ENCODE data around the gene ZNF329.
A peak's percentile ranks its signal among the peaks of the same experiment; 100 is the strongest.

ZNF329 gene

DNA sequence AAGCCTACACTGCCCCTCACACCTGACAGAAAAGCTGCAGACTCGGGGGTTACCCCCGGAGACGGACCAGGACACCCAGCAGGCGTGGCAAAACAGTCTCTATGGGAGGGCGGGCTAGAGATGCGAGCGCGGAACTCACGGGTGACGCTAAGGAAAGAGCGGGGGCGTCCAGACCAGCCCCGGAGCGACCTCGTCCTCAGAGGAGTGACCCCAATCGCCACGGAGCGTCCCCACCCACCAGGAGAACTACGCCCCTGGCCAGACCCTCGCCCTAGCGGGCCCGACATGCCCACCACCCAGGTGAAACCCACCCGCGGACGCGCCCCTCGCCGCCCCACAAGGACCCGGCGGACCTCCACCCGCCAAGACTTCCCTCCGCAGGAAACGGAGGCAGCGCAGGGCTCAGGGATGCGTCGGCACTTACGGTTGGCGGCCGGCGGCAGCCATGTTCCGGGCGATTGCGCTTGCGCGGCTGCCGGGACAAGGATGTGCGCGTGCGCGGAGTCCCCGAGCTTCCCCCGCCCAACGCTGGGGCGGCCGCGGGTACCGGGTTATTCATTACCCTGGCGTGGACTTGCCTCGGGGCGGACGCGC is at the start of gene ZNF329:
Gene ZNF329 (minus strand): TSS at position 462 of the 594 bp plus-strand sequence. CDS start 21,286 bp downstream, outside the sequence.
- Histone ChIP-seq H3K36me3 (ENCODE audit: control insufficient read depth in 5 of 5, insufficient read depth in 5 of 5, low read length in 5 of 5) (no peaks in the 10 kb centered on the region), H3K27me3 (ENCODE audit: control insufficient read depth in 5 of 5, insufficient read depth in 4 of 5, low read length in 5 of 5) (no peaks in the 10 kb centered on the region), H3K9me3 (ENCODE audit: control insufficient read depth in 5 of 5, low read length in 5 of 5) (peaks cover 4 to 21% (median 18%) of the 10 kb centered on the region in 5 donors), H3K27ac (ENCODE audit: low read depth, low read length) (peak within 1 kb of the TSS; percentile 67), H3K9ac (ENCODE audit: low read length in 5 of 5) (peak within 1 kb of the TSS in 4 of 5 donors; percentile 77 to 96 (median 90)), H3K4me1 (ENCODE audit: control insufficient read depth in 5 of 5, insufficient read depth in 5 of 5, low read length in 5 of 5) (peaks cover 0 to 37% (median 28%) of the 10 kb centered on the region in 5 donors), H3K4me3 (ENCODE audit: low read depth in 1 of 5, low read length in 5 of 5) (peak within 1 kb of the TSS; percentile 54 to 91 (median 86))

DNA sequence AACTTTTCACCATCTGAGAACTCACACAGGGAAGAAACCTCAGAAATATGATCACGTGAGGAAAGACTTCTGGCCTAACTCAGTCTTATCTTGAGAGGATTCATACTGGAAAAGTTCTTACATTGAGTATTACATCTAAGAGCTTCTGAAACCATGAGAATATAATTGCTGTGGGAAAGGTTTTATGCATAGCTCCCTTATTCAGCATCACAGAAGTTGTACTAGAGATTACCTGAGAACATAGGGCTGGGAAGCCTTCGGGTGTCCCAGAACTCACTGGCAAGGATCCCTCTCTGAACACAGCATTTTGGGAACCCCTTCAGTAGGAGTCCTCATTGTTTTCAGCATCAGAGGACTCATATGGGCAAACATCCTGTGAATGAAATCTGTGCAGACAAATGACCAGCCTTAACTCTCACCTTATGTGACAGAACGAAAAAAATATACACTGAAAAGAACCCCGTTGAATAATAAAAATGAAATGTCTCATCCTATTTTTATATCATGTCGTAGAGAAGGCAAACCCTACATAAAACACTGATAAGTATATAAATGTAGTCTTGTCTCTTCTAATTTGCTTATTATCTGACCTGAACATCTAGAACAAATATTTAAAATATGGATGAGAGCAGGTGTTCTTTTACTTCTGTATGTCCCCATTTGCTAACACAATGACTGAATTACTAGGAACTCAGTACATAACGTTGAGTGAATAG is 46.5 kb upstream of the ZNF329 start:
- no peak overlapping the region for H3K9ac ChIP-seq (ENCODE audit: low read length in 5 of 5)
- H3K4me3 ChIP-seq (ENCODE audit: low read depth in 1 of 5, low read length in 5 of 5) = peak overlapping the region; percentile 15 to 65 (median 52)

DNA sequence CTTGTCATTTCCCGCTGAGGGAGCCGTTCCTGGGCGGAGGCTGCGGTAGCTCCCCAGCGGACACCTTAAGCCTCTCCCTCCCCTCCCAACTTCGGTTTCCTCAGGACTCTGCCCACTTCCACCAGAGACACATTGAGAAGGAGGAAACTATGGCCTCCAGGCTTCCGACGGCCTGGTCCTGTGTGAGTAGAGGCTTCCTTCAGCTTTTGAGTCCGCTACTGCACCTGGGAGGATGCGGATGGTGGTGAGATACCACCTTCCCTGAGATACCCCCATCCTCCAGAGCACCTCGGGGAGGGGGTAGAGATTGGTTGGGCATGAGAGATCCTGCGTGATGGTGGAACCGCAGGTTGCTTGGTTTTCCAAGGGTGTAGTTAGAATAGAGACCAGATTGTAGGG is 33.2 kb upstream of the ZNF329 start:
- Histone ChIP-seq H3K4me1 (ENCODE audit: control insufficient read depth in 5 of 5, insufficient read depth in 5 of 5, low read length in 5 of 5) (peaks cover 0 to 21% (median 13%) of the 10 kb centered on the region in 5 donors), H3K4me3 (ENCODE audit: low read depth in 1 of 5, low read length in 5 of 5) (peak overlapping the region; percentile 77 to 98 (median 95)), H3K27me3 (ENCODE audit: control insufficient read depth in 5 of 5, insufficient read depth in 4 of 5, low read length in 5 of 5) (no peaks in the 10 kb centered on the region), H3K27ac (ENCODE audit: low read depth, low read length) (peak overlapping the region; percentile 90), H3K9ac (ENCODE audit: low read length in 5 of 5) (peak overlapping the region in 4 of 5 donors; percentile 75 to 89 (median 86)), H3K36me3 (ENCODE audit: control insufficient read depth in 5 of 5, insufficient read depth in 5 of 5, low read length in 5 of 5) (peaks cover 7 to 36% (median 28%) of the 10 kb centered on the region in 5 donors), H3K9me3 (ENCODE audit: control insufficient read depth in 5 of 5, low read length in 5 of 5) (peaks cover 40 to 82% (median 74%) of the 10 kb centered on the region in 5 donors)

More for the DNA sequence above, 46.5 kb upstream of the ZNF329 start:
- no peaks in the 10 kb centered on the region for H3K4me1 ChIP-seq (ENCODE audit: control insufficient read depth in 5 of 5, insufficient read depth in 5 of 5, low read length in 5 of 5)
- peaks cover 81 to 98% (median 96%) of the 10 kb centered on the region in 5 donors for H3K9me3 ChIP-seq (ENCODE audit: control insufficient read depth in 5 of 5, low read length in 5 of 5)
- H3K27ac ChIP-seq (ENCODE audit: low read depth, low read length) = no peak overlapping the region
- no peaks in the 10 kb centered on the region for H3K27me3 ChIP-seq (ENCODE audit: control insufficient read depth in 5 of 5, insufficient read depth in 4 of 5, low read length in 5 of 5)
- H3K36me3 ChIP-seq (ENCODE audit: control insufficient read depth in 5 of 5, insufficient read depth in 5 of 5, low read length in 5 of 5) = peaks cover 34 to 76% (median 69%) of the 10 kb centered on the region in 5 donors

DNA sequence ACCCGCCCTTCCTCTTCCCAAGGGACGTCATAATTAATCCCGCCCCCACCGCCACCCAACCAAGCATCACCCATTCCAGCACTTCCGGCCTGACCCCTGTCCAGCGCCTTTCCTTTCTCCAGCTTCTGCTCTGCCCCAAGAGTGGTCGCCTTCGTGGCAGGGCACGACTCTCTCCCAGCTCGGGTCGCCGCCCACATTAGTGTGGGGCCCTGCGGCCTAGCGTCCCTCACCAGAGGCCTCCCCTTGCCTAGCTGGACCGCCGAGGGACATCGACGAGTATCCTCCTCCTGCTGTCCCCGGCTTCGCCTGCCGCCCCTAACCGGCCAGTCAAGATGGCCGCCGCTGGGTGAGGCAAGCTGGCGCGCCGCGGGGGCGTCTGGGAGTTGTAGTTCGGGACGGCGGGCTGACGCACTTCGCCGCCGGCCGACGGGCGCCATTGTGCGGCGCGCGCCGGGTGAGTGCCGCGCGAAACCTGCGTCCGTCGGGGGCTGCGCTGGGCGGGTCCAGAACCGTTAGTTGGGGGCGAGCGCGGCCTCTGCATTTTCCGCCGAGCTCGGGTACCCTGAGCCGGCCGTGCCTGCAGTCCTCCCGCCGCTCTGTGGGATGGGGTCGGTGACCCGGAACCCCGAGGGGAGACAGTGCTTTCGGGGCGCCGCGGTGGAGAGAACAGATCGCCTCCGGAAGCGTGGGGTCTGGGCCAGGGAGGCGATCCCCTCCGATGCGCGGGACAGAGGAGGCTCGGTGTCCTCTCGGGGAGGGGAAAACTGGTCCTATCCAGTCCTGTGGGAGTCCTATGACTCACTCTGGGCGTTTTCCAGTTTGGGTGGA is 32.6 kb upstream of the ZNF329 start, which contains the start of gene ZNF274:
Gene ZNF274 (plus strand): TSS at position 73 of the 828 bp plus-strand sequence. CDS start 905 bp downstream, outside the sequence.
- peak within 1 kb of the TSS; percentile 90 for H3K27ac ChIP-seq (ENCODE audit: low read depth, low read length)
- H3K9me3 ChIP-seq (ENCODE audit: control insufficient read depth in 5 of 5, low read length in 5 of 5) = peaks cover 41 to 85% (median 77%) of the 10 kb centered on the region in 5 donors
- peak within 1 kb of the TSS; percentile 77 to 98 (median 95) for H3K4me3 ChIP-seq (ENCODE audit: low read depth in 1 of 5, low read length in 5 of 5)
- peaks cover 5 to 36% (median 28%) of the 10 kb centered on the region in 5 donors for H3K36me3 ChIP-seq (ENCODE audit: control insufficient read depth in 5 of 5, insufficient read depth in 5 of 5, low read length in 5 of 5)
- H3K4me1 ChIP-seq (ENCODE audit: control insufficient read depth in 5 of 5, insufficient read depth in 5 of 5, low read length in 5 of 5) = peaks cover 0 to 21% (median 13%) of the 10 kb centered on the region in 5 donors
- H3K27me3 ChIP-seq (ENCODE audit: control insufficient read depth in 5 of 5, insufficient read depth in 4 of 5, low read length in 5 of 5) = no peaks in the 10 kb centered on the region
- peak within 1 kb of the TSS in 4 of 5 donors; percentile 86 to 90 (median 88) for H3K9ac ChIP-seq (ENCODE audit: low read length in 5 of 5)

DNA sequence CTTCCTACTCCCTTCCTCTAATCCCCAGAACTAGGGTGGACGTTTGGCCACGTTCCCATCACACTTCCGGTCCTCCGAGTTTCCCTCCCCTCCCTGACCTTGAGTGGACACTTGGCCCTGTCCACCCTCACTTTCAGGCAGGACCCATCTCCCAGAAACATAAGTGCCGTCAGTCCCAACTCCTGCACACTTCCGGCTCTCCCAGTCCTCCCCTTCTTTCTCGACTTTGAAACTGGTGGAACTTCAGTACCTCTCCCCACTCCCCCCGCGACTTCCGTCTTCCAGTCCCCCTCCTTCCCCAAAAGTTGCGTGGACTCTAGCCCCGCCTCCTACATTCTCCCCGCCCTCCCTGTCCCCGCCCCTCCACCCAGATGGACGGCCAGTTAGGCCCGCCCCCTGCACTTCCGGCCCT is 32.0 kb upstream of the ZNF329 start:
- Histone ChIP-seq H3K27ac (ENCODE audit: low read depth, low read length) (peak overlapping the region; percentile 90), H3K9ac (ENCODE audit: low read length in 5 of 5) (peak overlapping the region in 1 of 5 donors; percentile 87), H3K9me3 (ENCODE audit: control insufficient read depth in 5 of 5, low read length in 5 of 5) (peaks cover 45 to 85% (median 77%) of the 10 kb centered on the region in 5 donors), H3K36me3 (ENCODE audit: control insufficient read depth in 5 of 5, insufficient read depth in 5 of 5, low read length in 5 of 5) (peaks cover 8 to 34% (median 26%) of the 10 kb centered on the region in 5 donors), H3K4me1 (ENCODE audit: control insufficient read depth in 5 of 5, insufficient read depth in 5 of 5, low read length in 5 of 5) (peaks cover 2 to 21% (median 13%) of the 10 kb centered on the region in 5 donors), H3K4me3 (ENCODE audit: low read depth in 1 of 5, low read length in 5 of 5) (peak overlapping the region; percentile 77 to 95 (median 92)), H3K27me3 (ENCODE audit: control insufficient read depth in 5 of 5, insufficient read depth in 4 of 5, low read length in 5 of 5) (no peaks in the 10 kb centered on the region)

DNA sequence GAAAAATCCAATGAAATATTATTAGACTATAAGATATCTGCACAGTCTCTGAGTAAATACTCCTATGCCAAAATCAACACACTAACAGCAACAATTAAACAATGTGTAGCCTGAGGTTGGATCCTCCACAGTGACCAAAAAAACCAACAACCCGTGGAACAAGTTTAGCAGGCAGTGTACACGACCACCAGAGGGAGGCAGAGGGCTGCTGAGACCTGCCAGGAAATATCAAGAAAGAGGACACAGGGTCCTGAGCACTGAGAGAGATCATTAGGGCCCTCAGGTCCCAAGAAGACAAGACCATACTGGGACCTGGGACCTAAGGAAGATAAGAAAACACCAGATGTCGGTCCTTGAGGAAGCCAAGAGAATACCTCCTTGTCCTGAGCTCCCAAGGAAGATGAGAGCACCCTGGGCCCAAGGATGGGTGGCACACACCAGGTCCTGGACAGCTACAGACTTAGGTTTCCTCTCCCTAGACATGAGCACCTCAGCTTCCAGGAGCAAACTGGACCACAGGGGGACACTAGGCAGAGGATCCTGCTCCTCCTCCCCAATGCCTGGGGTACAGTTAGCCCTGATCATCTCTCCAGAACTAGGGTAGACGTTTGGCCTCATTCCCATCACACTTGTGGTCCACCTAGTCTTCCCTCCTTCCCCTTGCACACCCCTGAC is 31.4 kb upstream of the ZNF329 start:
- peaks cover 8 to 29% (median 21%) of the 10 kb centered on the region in 5 donors for H3K36me3 ChIP-seq (ENCODE audit: control insufficient read depth in 5 of 5, insufficient read depth in 5 of 5, low read length in 5 of 5)
- peaks cover 45 to 85% (median 77%) of the 10 kb centered on the region in 5 donors for H3K9me3 ChIP-seq (ENCODE audit: control insufficient read depth in 5 of 5, low read length in 5 of 5)
- no peak overlapping the region for H3K9ac ChIP-seq (ENCODE audit: low read length in 5 of 5)
- peaks cover 2 to 21% (median 13%) of the 10 kb centered on the region in 5 donors for H3K4me1 ChIP-seq (ENCODE audit: control insufficient read depth in 5 of 5, insufficient read depth in 5 of 5, low read length in 5 of 5)
- H3K4me3 ChIP-seq (ENCODE audit: low read depth in 1 of 5, low read length in 5 of 5) = peak overlapping the region; percentile 76 to 95 (median 79)
- H3K27me3 ChIP-seq (ENCODE audit: control insufficient read depth in 5 of 5, insufficient read depth in 4 of 5, low read length in 5 of 5) = no peaks in the 10 kb centered on the region
- H3K27ac ChIP-seq (ENCODE audit: low read depth, low read length) = peak overlapping the region; percentile 2

DNA sequence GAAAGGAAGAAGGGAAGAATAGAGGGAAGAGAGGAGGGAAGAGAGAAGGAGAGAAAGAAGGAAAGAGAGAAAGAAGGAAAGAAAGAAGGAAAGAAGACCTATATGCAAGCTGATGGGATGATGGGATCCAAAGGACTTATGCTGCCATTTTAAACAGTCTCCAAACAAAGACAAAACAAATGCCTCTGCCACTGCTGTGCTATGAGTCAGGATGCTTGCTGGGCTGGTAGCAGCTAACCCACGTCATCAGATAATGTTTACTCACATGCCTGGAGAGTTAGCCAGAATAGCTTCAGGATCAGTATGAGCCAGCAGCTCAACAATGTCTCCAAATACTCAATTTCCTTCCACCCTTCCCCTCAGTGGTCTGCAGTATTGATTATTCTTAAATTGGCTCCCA is 20.3 kb upstream of the ZNF329 start:
- Histone ChIP-seq H3K36me3 (ENCODE audit: control insufficient read depth in 5 of 5, insufficient read depth in 5 of 5, low read length in 5 of 5) (no peaks in the 10 kb centered on the region), H3K27ac (ENCODE audit: low read depth, low read length) (no peak overlapping the region), H3K4me1 (ENCODE audit: control insufficient read depth in 5 of 5, insufficient read depth in 5 of 5, low read length in 5 of 5) (no peaks in the 10 kb centered on the region), H3K9ac (ENCODE audit: low read length in 5 of 5) (no peak overlapping the region), H3K27me3 (ENCODE audit: control insufficient read depth in 5 of 5, insufficient read depth in 4 of 5, low read length in 5 of 5) (no peaks in the 10 kb centered on the region), H3K4me3 (ENCODE audit: low read depth in 1 of 5, low read length in 5 of 5) (peak overlapping the region in 4 of 5 donors; percentile 2 to 51 (median 26)), H3K9me3 (ENCODE audit: control insufficient read depth in 5 of 5, low read length in 5 of 5) (peaks cover 39 to 86% (median 79%) of the 10 kb centered on the region in 5 donors)

DNA sequence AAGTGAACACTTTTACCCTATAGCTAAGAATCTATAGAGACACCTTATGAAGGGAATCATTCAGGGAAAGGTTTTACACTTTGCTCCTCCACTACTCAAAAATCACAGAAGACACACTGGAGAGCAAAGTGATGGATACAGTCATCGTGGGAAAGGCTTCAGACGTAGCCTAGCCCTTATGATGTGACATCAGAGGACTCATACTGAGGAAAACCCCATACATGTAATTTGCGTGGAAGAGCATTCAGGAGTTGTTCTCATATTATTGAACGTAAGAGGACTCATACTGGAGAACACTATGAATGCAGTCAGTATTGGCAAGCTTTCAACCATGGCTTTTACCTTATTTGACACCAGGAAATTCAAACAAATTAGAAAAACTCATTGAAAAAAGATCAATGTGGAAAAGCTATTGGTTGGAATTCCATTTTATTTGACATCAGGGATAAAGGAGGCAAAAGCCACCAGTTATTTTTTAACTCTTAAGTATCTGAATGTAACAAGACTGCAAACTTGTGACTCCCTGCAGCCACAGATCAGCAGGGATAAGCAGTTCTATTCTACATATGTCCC is 16.2 kb upstream of the ZNF329 start:
- peaks cover 41 to 89% (median 82%) of the 10 kb centered on the region in 5 donors for H3K9me3 ChIP-seq (ENCODE audit: control insufficient read depth in 5 of 5, low read length in 5 of 5)

DNA sequence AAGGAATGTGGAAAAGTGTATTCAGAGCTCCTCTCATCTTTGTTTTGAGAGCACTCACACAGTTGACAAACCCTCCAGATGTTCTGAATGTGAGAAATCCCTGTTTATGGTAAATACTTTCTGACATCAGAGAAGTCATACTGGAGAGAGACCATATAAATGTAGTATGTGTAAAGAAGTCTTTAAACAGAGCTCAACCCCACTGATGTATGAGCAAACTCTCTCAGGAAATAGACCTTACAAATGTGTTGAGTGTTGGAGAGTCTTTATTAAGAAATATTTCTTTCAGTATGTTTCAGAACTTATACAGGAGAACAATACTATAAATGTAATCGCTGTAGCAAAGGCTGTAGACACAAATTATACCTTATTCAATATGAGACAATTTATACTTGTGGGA is 15.7 kb upstream of the ZNF329 start:
- no peaks in the 10 kb centered on the region for H3K4me1 ChIP-seq (ENCODE audit: control insufficient read depth in 5 of 5, insufficient read depth in 5 of 5, low read length in 5 of 5)
- no peak overlapping the region for H3K9ac ChIP-seq (ENCODE audit: low read length in 5 of 5)
- no peaks in the 10 kb centered on the region for H3K36me3 ChIP-seq (ENCODE audit: control insufficient read depth in 5 of 5, insufficient read depth in 5 of 5, low read length in 5 of 5)
- peaks cover 41 to 89% (median 83%) of the 10 kb centered on the region in 5 donors for H3K9me3 ChIP-seq (ENCODE audit: control insufficient read depth in 5 of 5, low read length in 5 of 5)
- H3K4me3 ChIP-seq (ENCODE audit: low read depth in 1 of 5, low read length in 5 of 5) = peak overlapping the region in 2 of 5 donors; percentile 13 to 19
- H3K27me3 ChIP-seq (ENCODE audit: control insufficient read depth in 5 of 5, insufficient read depth in 4 of 5, low read length in 5 of 5) = no peaks in the 10 kb centered on the region
- H3K27ac ChIP-seq (ENCODE audit: low read depth, low read length) = no peak overlapping the region

More for the DNA sequence above, 16.2 kb upstream of the ZNF329 start:
- Histone ChIP-seq H3K4me3 (ENCODE audit: low read depth in 1 of 5, low read length in 5 of 5) (peak overlapping the region in 3 of 5 donors; percentile 13 to 44 (median 36)), H3K9ac (ENCODE audit: low read length in 5 of 5) (no peak overlapping the region), H3K4me1 (ENCODE audit: control insufficient read depth in 5 of 5, insufficient read depth in 5 of 5, low read length in 5 of 5) (no peaks in the 10 kb centered on the region), H3K36me3 (ENCODE audit: control insufficient read depth in 5 of 5, insufficient read depth in 5 of 5, low read length in 5 of 5) (no peaks in the 10 kb centered on the region), H3K27ac (ENCODE audit: low read depth, low read length) (no peak overlapping the region), H3K27me3 (ENCODE audit: control insufficient read depth in 5 of 5, insufficient read depth in 4 of 5, low read length in 5 of 5) (no peaks in the 10 kb centered on the region)

All from subcutaneous abdominal adipose tissue (tissue), 5 donors.